Measurements from ENCODE around the gene FRS3.
"Not testable (repeated sequence)": the region's sequence is repeated elsewhere in the genome, so short reads cannot be mapped to it uniquely, and the experiment has no call there.

Gene FRS3

GRCh38 chr6:41813956-41814355 lies 34.3 kb upstream of the FRS3 start:
- Histone ChIP-seq H3K27ac (ENCODE audit: low read depth in 2 of 2, low read length in 2 of 2) (no peak overlapping the region), H3K4me1 (ENCODE audit: control insufficient read depth in 2 of 2, insufficient read depth in 2 of 2, low read length in 2 of 2) (no peaks in the 10 kb centered on the region), H3K27me3 (ENCODE audit: control insufficient read depth in 2 of 2, insufficient read depth in 2 of 2, low read length in 2 of 2) (no peaks in the 10 kb centered on the region), H3K4me3 (ENCODE audit: low read length in 2 of 2) (no peak overlapping the region), H3K36me3 (ENCODE audit: control insufficient read depth in 2 of 2, insufficient read depth in 2 of 2, low read length in 2 of 2) (no peaks in the 10 kb centered on the region), H3K9ac (ENCODE audit: low read depth in 1 of 2, low read length in 2 of 2) (no peak overlapping the region), H3K9me3 (ENCODE audit: control insufficient read depth in 2 of 2, low read length in 2 of 2) (no peaks in the 10 kb centered on the region)

GRCh38 chr6:41813469-41813868 lies 33.8 kb upstream of the FRS3 start:
- H3K27ac ChIP-seq (ENCODE audit: low read depth in 2 of 2, low read length in 2 of 2) = no peak overlapping the region
- H3K4me1 ChIP-seq (ENCODE audit: control insufficient read depth in 2 of 2, insufficient read depth in 2 of 2, low read length in 2 of 2) = no peaks in the 10 kb centered on the region
- no peaks in the 10 kb centered on the region for H3K27me3 ChIP-seq (ENCODE audit: control insufficient read depth in 2 of 2, insufficient read depth in 2 of 2, low read length in 2 of 2)
- H3K4me3 ChIP-seq (ENCODE audit: low read length in 2 of 2) = no peak overlapping the region
- H3K36me3 ChIP-seq (ENCODE audit: control insufficient read depth in 2 of 2, insufficient read depth in 2 of 2, low read length in 2 of 2) = no peaks in the 10 kb centered on the region
- H3K9me3 ChIP-seq (ENCODE audit: control insufficient read depth in 2 of 2, low read length in 2 of 2) = no peaks in the 10 kb centered on the region
- H3K9ac ChIP-seq (ENCODE audit: low read depth in 1 of 2, low read length in 2 of 2) = no peak overlapping the region

GRCh38 chr6:41811946-41812345 lies 32.2 kb upstream of the FRS3 start:
- not testable (repeated sequence) for H3K9ac ChIP-seq (ENCODE audit: low read depth in 1 of 2, low read length in 2 of 2); H3K36me3 ChIP-seq (ENCODE audit: control insufficient read depth in 2 of 2, insufficient read depth in 2 of 2, low read length in 2 of 2); H3K4me1 ChIP-seq (ENCODE audit: control insufficient read depth in 2 of 2, insufficient read depth in 2 of 2, low read length in 2 of 2); H3K4me3 ChIP-seq (ENCODE audit: low read length in 2 of 2); H3K27me3 ChIP-seq (ENCODE audit: control insufficient read depth in 2 of 2, insufficient read depth in 2 of 2, low read length in 2 of 2); H3K27ac ChIP-seq (ENCODE audit: low read depth in 2 of 2, low read length in 2 of 2); H3K9me3 ChIP-seq (ENCODE audit: control insufficient read depth in 2 of 2, low read length in 2 of 2)

DNA sequence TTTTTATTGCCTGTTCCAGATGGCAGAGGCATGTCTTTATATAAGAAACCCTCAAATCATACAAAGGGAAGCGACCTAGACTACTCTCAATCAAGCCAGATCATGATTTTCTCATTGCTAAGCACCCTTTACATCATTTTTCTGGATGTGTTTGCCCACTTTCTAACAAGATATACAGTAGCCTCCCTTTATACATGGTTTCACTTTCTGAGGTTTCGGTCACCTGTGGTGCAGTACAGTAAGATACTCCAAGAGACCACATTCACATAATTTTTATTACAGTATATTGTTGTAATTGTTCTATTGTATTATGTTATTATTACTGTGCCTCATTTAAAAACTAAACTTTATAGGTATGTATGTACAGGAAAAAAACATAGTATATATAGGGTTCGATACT lies 31.4 kb upstream of the FRS3 start:
- no peaks in the 10 kb centered on the region for H3K27me3 ChIP-seq (ENCODE audit: control insufficient read depth in 2 of 2, insufficient read depth in 2 of 2, low read length in 2 of 2)
- no peaks in the 10 kb centered on the region for H3K4me1 ChIP-seq (ENCODE audit: control insufficient read depth in 2 of 2, insufficient read depth in 2 of 2, low read length in 2 of 2)
- peaks cover 4% of the 10 kb centered on the region in 2 donors for H3K36me3 ChIP-seq (ENCODE audit: control insufficient read depth in 2 of 2, insufficient read depth in 2 of 2, low read length in 2 of 2)
- H3K4me3 ChIP-seq (ENCODE audit: low read length in 2 of 2) = no peak overlapping the region
- H3K27ac ChIP-seq (ENCODE audit: low read depth in 2 of 2, low read length in 2 of 2) = no peak overlapping the region
- no peaks in the 10 kb centered on the region for H3K9me3 ChIP-seq (ENCODE audit: control insufficient read depth in 2 of 2, low read length in 2 of 2)
- no peak overlapping the region for H3K9ac ChIP-seq (ENCODE audit: low read depth in 1 of 2, low read length in 2 of 2)

- no peak overlapping the region for H3K9ac ChIP-seq (ENCODE audit: low read depth in 1 of 2, low read length in 2 of 2)
- no peaks in the 10 kb centered on the region for H3K4me1 ChIP-seq (ENCODE audit: control insufficient read depth in 2 of 2, insufficient read depth in 2 of 2, low read length in 2 of 2)
- no peak overlapping the region for H3K27ac ChIP-seq (ENCODE audit: low read depth in 2 of 2, low read length in 2 of 2)
- H3K27me3 ChIP-seq (ENCODE audit: control insufficient read depth in 2 of 2, insufficient read depth in 2 of 2, low read length in 2 of 2) = no peaks in the 10 kb centered on the region
- peaks cover 8 to 11% of the 10 kb centered on the region in 2 donors for H3K36me3 ChIP-seq (ENCODE audit: control insufficient read depth in 2 of 2, insufficient read depth in 2 of 2, low read length in 2 of 2)
- H3K9me3 ChIP-seq (ENCODE audit: control insufficient read depth in 2 of 2, low read length in 2 of 2) = no peaks in the 10 kb centered on the region
- H3K4me3 ChIP-seq (ENCODE audit: low read length in 2 of 2) = no peak overlapping the region
These were observed 26.4 kb upstream of the FRS3 start for GRCh38 chr6:41805830-41806774.

- Histone ChIP-seq H3K4me3 (ENCODE audit: low read length in 2 of 2) (no peak overlapping the region), H3K36me3 (ENCODE audit: control insufficient read depth in 2 of 2, insufficient read depth in 2 of 2, low read length in 2 of 2) (peaks cover 4 to 17% of the 10 kb centered on the region in 2 donors), H3K9ac (ENCODE audit: low read depth in 1 of 2, low read length in 2 of 2) (no peak overlapping the region), H3K4me1 (ENCODE audit: control insufficient read depth in 2 of 2, insufficient read depth in 2 of 2, low read length in 2 of 2) (no peaks in the 10 kb centered on the region), H3K9me3 (ENCODE audit: control insufficient read depth in 2 of 2, low read length in 2 of 2) (no peaks in the 10 kb centered on the region), H3K27ac (ENCODE audit: low read depth in 2 of 2, low read length in 2 of 2) (no peak overlapping the region), H3K27me3 (ENCODE audit: control insufficient read depth in 2 of 2, insufficient read depth in 2 of 2, low read length in 2 of 2) (no peaks in the 10 kb centered on the region)
These were observed 21.7 kb upstream of the FRS3 start for GRCh38 chr6:41801380-41801779.

- no peaks in the 10 kb centered on the region for H3K27me3 ChIP-seq (ENCODE audit: control insufficient read depth in 2 of 2, insufficient read depth in 2 of 2, low read length in 2 of 2)
- H3K27ac ChIP-seq (ENCODE audit: low read depth in 2 of 2, low read length in 2 of 2) = no peak overlapping the region
- H3K36me3 ChIP-seq (ENCODE audit: control insufficient read depth in 2 of 2, insufficient read depth in 2 of 2, low read length in 2 of 2) = peaks cover 3 to 14% of the 10 kb centered on the region in 2 donors
- no peak overlapping the region for H3K9ac ChIP-seq (ENCODE audit: low read depth in 1 of 2, low read length in 2 of 2)
- H3K4me3 ChIP-seq (ENCODE audit: low read length in 2 of 2) = no peak overlapping the region
- H3K9me3 ChIP-seq (ENCODE audit: control insufficient read depth in 2 of 2, low read length in 2 of 2) = no peaks in the 10 kb centered on the region
- no peaks in the 10 kb centered on the region for H3K4me1 ChIP-seq (ENCODE audit: control insufficient read depth in 2 of 2, insufficient read depth in 2 of 2, low read length in 2 of 2)
These were observed 19.8 kb upstream of the FRS3 start for GRCh38 chr6:41799559-41799911.

GRCh38 chr6:41798901-41799558 lies 19.3 kb upstream of the FRS3 start:
- Histone ChIP-seq H3K27ac (ENCODE audit: low read depth in 2 of 2, low read length in 2 of 2) (no peak overlapping the region), H3K27me3 (ENCODE audit: control insufficient read depth in 2 of 2, insufficient read depth in 2 of 2, low read length in 2 of 2) (no peaks in the 10 kb centered on the region), H3K36me3 (ENCODE audit: control insufficient read depth in 2 of 2, insufficient read depth in 2 of 2, low read length in 2 of 2) (peaks cover 3 to 14% of the 10 kb centered on the region in 2 donors), H3K9me3 (ENCODE audit: control insufficient read depth in 2 of 2, low read length in 2 of 2) (no peaks in the 10 kb centered on the region), H3K9ac (ENCODE audit: low read depth in 1 of 2, low read length in 2 of 2) (no peak overlapping the region), H3K4me1 (ENCODE audit: control insufficient read depth in 2 of 2, insufficient read depth in 2 of 2, low read length in 2 of 2) (no peaks in the 10 kb centered on the region), H3K4me3 (ENCODE audit: low read length in 2 of 2) (no peak overlapping the region)

DNA sequence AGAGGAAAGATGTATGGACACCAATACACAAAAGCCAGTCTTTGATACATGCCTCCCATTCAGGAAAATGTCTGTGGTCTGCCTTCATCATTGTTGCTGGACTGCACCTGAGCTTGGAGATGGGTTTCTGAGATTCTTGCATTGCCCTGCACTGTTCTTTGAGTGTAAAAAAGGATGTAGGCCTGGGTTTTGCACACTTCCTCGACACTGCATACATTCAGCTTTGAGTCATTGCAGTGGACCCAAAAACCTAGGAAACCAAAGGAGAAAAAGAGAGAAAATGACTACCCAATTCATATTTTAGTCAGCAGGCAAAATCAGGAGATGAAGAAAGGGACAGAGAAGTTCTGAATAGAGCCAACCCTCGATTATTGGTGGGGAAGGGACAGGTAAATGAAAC lies 16.8 kb upstream of the FRS3 start:
- no peak overlapping the region for H3K4me3 ChIP-seq (ENCODE audit: low read length in 2 of 2)
- H3K9ac ChIP-seq (ENCODE audit: low read depth in 1 of 2, low read length in 2 of 2) = no peak overlapping the region
- H3K36me3 ChIP-seq (ENCODE audit: control insufficient read depth in 2 of 2, insufficient read depth in 2 of 2, low read length in 2 of 2) = peaks cover 9 to 21% of the 10 kb centered on the region in 2 donors
- H3K4me1 ChIP-seq (ENCODE audit: control insufficient read depth in 2 of 2, insufficient read depth in 2 of 2, low read length in 2 of 2) = no peaks in the 10 kb centered on the region
- no peaks in the 10 kb centered on the region for H3K27me3 ChIP-seq (ENCODE audit: control insufficient read depth in 2 of 2, insufficient read depth in 2 of 2, low read length in 2 of 2)
- no peaks in the 10 kb centered on the region for H3K9me3 ChIP-seq (ENCODE audit: control insufficient read depth in 2 of 2, low read length in 2 of 2)
- H3K27ac ChIP-seq (ENCODE audit: low read depth in 2 of 2, low read length in 2 of 2) = no peak overlapping the region

GRCh38 chr6:41791984-41792383 lies 12.3 kb upstream of the FRS3 start:
- Histone ChIP-seq H3K9ac (ENCODE audit: low read depth in 1 of 2, low read length in 2 of 2) (no peak overlapping the region), H3K4me3 (ENCODE audit: low read length in 2 of 2) (no peak overlapping the region), H3K27me3 (ENCODE audit: control insufficient read depth in 2 of 2, insufficient read depth in 2 of 2, low read length in 2 of 2) (no peaks in the 10 kb centered on the region), H3K4me1 (ENCODE audit: control insufficient read depth in 2 of 2, insufficient read depth in 2 of 2, low read length in 2 of 2) (peaks cover 0 to 3% of the 10 kb centered on the region in 2 donors), H3K36me3 (ENCODE audit: control insufficient read depth in 2 of 2, insufficient read depth in 2 of 2, low read length in 2 of 2) (peaks cover 26 to 28% of the 10 kb centered on the region in 2 donors), H3K9me3 (ENCODE audit: control insufficient read depth in 2 of 2, low read length in 2 of 2) (no peaks in the 10 kb centered on the region), H3K27ac (ENCODE audit: low read depth in 2 of 2, low read length in 2 of 2) (no peak overlapping the region)

Data from mucosa of rectum (tissue), 2 donors.